ENCODE results near the gene SEMA5B.

- TF ChIP-seq CTCF (optimal IDR thresholded peaks at IDR 0.05 in 1 of 3, IDR thresholded peaks at IDR 0.05 in 1 of 3, conservative IDR thresholded peaks at IDR 0.05 in 1 of 3; ENCODE audit: extremely low read depth in 1 of 3, insufficient read depth in 2 of 3, low read length in 3 of 3), result no peak
- no peak for TF ChIP-seq EZH2 (IDR thresholded peaks at IDR 0.05; ENCODE audit: low read length)
These were observed 4.5 kb upstream of the SEMA5B start for GRCh38 chr3:123032057-123032456.
